22Rv1 (cell line): Measurements from ENCODE around the gene RIN1.

Experiments used
- ZFX ChIP-seq: fragments of 450-650 bp; IDR thresholded peaks from 2 replicates; pipeline ENCODE4 v1.6.1; 2017; ENCODE audit warnings: antibody characterized with exemption, borderline replicate concordance
- TF ChIP-seq, protein P1 (sequence below): fragments of 450-650 bp; IDR thresholded peaks from 2 replicates; pipeline ENCODE4 v1.5.1; 2017; ENCODE audit warnings: mild to moderate bottlenecking

DNA sequence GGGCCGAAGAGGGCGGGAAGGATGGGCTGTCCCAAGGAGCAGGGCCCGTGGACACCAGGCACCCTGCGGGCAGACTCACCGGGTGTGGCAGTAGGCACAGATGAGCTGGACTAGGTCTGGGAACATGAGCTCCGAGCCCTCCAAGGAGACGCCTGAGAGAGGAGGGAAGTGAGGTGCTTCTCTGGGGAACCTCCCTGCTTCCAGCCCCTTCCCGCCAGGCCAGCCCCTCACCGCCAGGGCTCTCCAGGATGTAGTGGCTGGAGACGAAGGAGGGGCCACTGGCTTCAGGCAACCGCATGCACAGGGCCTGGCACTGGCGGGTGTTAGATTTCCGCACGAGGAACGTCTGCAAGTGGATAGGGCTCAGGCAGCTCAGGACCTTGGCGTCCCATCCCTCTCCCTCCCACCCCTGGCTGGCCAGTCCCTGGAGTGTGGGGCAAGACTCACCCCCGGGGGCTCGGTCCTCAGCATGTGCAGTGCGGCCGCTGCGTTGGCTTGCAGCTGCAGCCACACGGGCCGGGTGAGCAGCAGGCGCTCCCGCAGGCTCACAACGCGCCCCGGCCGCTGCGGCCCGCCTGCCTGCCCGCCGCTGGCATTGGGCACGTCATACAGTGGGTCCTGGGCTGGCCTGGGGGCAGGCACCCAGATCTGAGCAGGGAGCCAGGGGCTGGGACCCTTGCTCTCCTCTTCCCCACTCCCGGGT, 552 bp downstream of the RIN1 start:
- TF ChIP-seq, protein P1, sequence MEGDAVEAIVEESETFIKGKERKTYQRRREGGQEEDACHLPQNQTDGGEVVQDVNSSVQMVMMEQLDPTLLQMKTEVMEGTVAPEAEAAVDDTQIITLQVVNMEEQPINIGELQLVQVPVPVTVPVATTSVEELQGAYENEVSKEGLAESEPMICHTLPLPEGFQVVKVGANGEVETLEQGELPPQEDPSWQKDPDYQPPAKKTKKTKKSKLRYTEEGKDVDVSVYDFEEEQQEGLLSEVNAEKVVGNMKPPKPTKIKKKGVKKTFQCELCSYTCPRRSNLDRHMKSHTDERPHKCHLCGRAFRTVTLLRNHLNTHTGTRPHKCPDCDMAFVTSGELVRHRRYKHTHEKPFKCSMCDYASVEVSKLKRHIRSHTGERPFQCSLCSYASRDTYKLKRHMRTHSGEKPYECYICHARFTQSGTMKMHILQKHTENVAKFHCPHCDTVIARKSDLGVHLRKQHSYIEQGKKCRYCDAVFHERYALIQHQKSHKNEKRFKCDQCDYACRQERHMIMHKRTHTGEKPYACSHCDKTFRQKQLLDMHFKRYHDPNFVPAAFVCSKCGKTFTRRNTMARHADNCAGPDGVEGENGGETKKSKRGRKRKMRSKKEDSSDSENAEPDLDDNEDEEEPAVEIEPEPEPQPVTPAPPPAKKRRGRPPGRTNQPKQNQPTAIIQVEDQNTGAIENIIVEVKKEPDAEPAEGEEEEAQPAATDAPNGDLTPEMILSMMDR = no peak
- TF ChIP-seq ZFX = no peak
